Natural killer cell (primary cell): Measurements from ENCODE around the gene GARIN1A. TPM values are rescaled to one million over a fixed set of nuclear protein-coding genes. Genes with fewer than 3 reads are reported as not detected.

Source experiments
- ATAC-seq, 3 donors: fragments of 150-1000 bp in 2 of 3; fragments of 200-7000 bp in 1 of 3; cut with Tn5 transposase; 1 replicate in 1 of 3; 2 replicates in 2 of 3; pipeline ENCODE4 v1.10.0; 2021; ENCODE audit warnings: mild to moderate bottlenecking in 2 of 3, moderate library complexity in 2 of 3
- DNase-seq, 2 donors: peaks; one replicate each; pipeline versions ENCODE4 v3.0.0 to v3.0.0-alpha.2; 2013 to 2021; ENCODE audit warnings: mixed read lengths in 1 of 2
- H3K27ac ChIP-seq: one replicate; pipeline ENCODE4 v1.5.1; 2013; ENCODE audit warnings: mild to moderate bottlenecking, low read length
- H3K27me3 ChIP-seq: one replicate; pipeline ENCODE4 v1.6.1; 2013; ENCODE audit warnings: low read length; ENCODE audit not compliant: control insufficient read depth, insufficient read depth
- H3K36me3 ChIP-seq: one replicate; pipeline ENCODE4 v1.6.1; 2013; ENCODE audit warnings: low read length; ENCODE audit not compliant: control insufficient read depth, insufficient read depth
- H3K4me1 ChIP-seq: one replicate; pipeline ENCODE4 v1.6.1; 2013; ENCODE audit warnings: low read length; ENCODE audit not compliant: control insufficient read depth, insufficient read depth
- H3K4me3 ChIP-seq: one replicate; pipeline ENCODE4 v1.5.1; 2013; ENCODE audit warnings: low read length
- H3K9me3 ChIP-seq: one replicate; pipeline ENCODE4 v1.6.1; 2013; ENCODE audit warnings: low read length; ENCODE audit not compliant: control insufficient read depth, insufficient read depth
- H3K27ac Mint-ChIP-seq, 2 donors: one replicate each; pipeline ENCODE4 v1.8.0; 2022; ENCODE audit warnings: mild to moderate bottlenecking in 2 of 2, mixed read lengths in 2 of 2, moderate library complexity in 1 of 2
- H3K27me3 Mint-ChIP-seq, 2 donors: one replicate each; pipeline ENCODE4 v1.8.0; 2022; ENCODE audit warnings: low read depth in 2 of 2, mixed read lengths in 2 of 2
- H3K36me3 Mint-ChIP-seq: one replicate; pipeline ENCODE4 v1.8.0; 2022; ENCODE audit warnings: mixed read lengths
- H3K4me1 Mint-ChIP-seq, 2 donors: one replicate each; pipeline ENCODE4 v1.8.0; 2022; ENCODE audit warnings: mixed read lengths in 2 of 2
- H3K4me3 Mint-ChIP-seq: one replicate; pipeline ENCODE4 v1.8.0; 2022; ENCODE audit warnings: mild to moderate bottlenecking, moderate library complexity, mixed read lengths
- H3K9me3 Mint-ChIP-seq, 2 donors: one replicate each; pipeline ENCODE4 v1.8.0; 2022; ENCODE audit warnings: mixed read lengths in 2 of 2
- CTCF ChIP-seq: fragments of 200-600 bp; IDR thresholded peaks from one replicate; pipeline ENCODE4 v1.8.0; 2022; ENCODE audit warnings: antibody characterized with exemption
- intact Hi-C: fragments of 100-400 bp; cut with micrococcal nuclease; formaldehyde crosslinking; loops from one replicate; pipeline ENCODE4 v1.14.2; 2022
- total RNA-seq, 4 donors: library from RNA; stranded (reverse); fragments of 120-200 nt in 1 of 4; gene quantifications; one replicate each; pipeline versions ENCODE4 v1.2.3 to v1.2.4, GENCODE V29; 2013 to 2022

GARIN1A gene
- total RNA-seq, 3 donors from 2014 or later (not counting 1 experiment from before 2014, with no cell fraction given), result 1.1 to 2.5 (median 1.1) TPM

- Mint-ChIP-seq H3K9me3 (no peaks in the 10 kb centered on the region), H3K27me3 (peaks cover 10 to 32% of the 10 kb centered on the region in 2 donors)
- no peak overlapping the region for H3K27ac ChIP-seq
Observed at GRCh38 chr7:128721376-128721775, 49.3 kb downstream of the GARIN1A start.

More at GRCh38 chr7:128721376-128721775, 49.3 kb downstream of the GARIN1A start:
- no peaks in the 10 kb centered on the region for H3K27me3 ChIP-seq
- no peaks in the 10 kb centered on the region for H3K4me1 ChIP-seq
- no peak for TF ChIP-seq CTCF
- Mint-ChIP-seq H3K36me3 (no peaks in the 10 kb centered on the region), H3K4me1 (no peaks in the 10 kb centered on the region), H3K4me3 (no peak overlapping the region), H3K27ac (no peak overlapping the region)
- intact Hi-C loops, result no loop called here
- ATAC-seq (no peak), DNase-seq (no peak)
- H3K4me3 ChIP-seq, result no peak overlapping the region
- no peaks in the 10 kb centered on the region for H3K36me3 ChIP-seq
- no peaks in the 10 kb centered on the region for H3K9me3 ChIP-seq

Other genes starting within 250 kb of the GARIN1A start
- gene HILPDA, start 216.4 kb upstream of the GARIN1A start, total RNA-seq, result 1 to 10 TPM; 1.9 to 5.1 (median 2.3) TPM
- gene METTL2B, start 195.5 kb upstream of the GARIN1A start, total RNA-seq, result 10 to 100 TPM; 16.1 to 20.8 (median 20.0) TPM
- 10 to 100 TPM; 25.9 to 31.7 (median 27.6) TPM for gene CALU, start 67.1 kb downstream of the GARIN1A start, total RNA-seq
- gene OPN1SW, start 103.5 kb downstream of the GARIN1A start, total RNA-seq, result not detected
- gene CCDC136, start 119.7 kb downstream of the GARIN1A start, total RNA-seq, result 10 to 100 TPM; 10.9 to 17.5 (median 13.2) TPM
- gene FLNC, start 158.1 kb downstream of the GARIN1A start, total RNA-seq, result under 1 TPM in 2 of 3 donors, not detected in 1; 0.05 to 0.25 TPM
- gene ATP6V1F, start 190.6 kb downstream of the GARIN1A start, total RNA-seq, result 10 to 100 TPM; 82.9 to 98.0 (median 94.3) TPM
- gene KCP, start 238.4 kb downstream of the GARIN1A start, total RNA-seq, result under 1 TPM in 2 of 3 donors, not detected in 1; 0.49 to 0.95 TPM